Fibroblast of mammary gland (primary cell): ENCODE data around the gene OR2S2.
"Not testable (repeated sequence)": the region's sequence is repeated elsewhere in the genome, so short reads cannot be mapped to it uniquely, and the experiment has no call there.

Experiments used
- DNase-seq: peaks from one replicate; pipeline ENCODE4 v3.0.0-alpha.2; 2010; ENCODE audit warnings: low read depth
- H3K4me3 ChIP-seq: 2 replicates; pipeline ENCODE4 v1.5.1; 2011; ENCODE audit warnings: low read depth, mild to moderate bottlenecking, low read length, moderate library complexity; ENCODE audit not compliant: control insufficient read depth
- TF ChIP-seq, protein P1 (sequence below): conservative IDR thresholded peaks from 2 replicates; pipeline ENCODE4 v1.5.1; 2011; ENCODE audit warnings: low read depth, low read length, inconsistent platforms; ENCODE audit not compliant: control insufficient read depth, insufficient read depth

Gene OR2S2

GRCh38 chr9:35940458-35941407 is 17.2 kb downstream of the OR2S2 start:
- no peak overlapping the region for H3K4me3 ChIP-seq
- TF ChIP-seq, protein P1, sequence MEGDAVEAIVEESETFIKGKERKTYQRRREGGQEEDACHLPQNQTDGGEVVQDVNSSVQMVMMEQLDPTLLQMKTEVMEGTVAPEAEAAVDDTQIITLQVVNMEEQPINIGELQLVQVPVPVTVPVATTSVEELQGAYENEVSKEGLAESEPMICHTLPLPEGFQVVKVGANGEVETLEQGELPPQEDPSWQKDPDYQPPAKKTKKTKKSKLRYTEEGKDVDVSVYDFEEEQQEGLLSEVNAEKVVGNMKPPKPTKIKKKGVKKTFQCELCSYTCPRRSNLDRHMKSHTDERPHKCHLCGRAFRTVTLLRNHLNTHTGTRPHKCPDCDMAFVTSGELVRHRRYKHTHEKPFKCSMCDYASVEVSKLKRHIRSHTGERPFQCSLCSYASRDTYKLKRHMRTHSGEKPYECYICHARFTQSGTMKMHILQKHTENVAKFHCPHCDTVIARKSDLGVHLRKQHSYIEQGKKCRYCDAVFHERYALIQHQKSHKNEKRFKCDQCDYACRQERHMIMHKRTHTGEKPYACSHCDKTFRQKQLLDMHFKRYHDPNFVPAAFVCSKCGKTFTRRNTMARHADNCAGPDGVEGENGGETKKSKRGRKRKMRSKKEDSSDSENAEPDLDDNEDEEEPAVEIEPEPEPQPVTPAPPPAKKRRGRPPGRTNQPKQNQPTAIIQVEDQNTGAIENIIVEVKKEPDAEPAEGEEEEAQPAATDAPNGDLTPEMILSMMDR, result no peak
- DNase-seq, result no peak

DNA sequence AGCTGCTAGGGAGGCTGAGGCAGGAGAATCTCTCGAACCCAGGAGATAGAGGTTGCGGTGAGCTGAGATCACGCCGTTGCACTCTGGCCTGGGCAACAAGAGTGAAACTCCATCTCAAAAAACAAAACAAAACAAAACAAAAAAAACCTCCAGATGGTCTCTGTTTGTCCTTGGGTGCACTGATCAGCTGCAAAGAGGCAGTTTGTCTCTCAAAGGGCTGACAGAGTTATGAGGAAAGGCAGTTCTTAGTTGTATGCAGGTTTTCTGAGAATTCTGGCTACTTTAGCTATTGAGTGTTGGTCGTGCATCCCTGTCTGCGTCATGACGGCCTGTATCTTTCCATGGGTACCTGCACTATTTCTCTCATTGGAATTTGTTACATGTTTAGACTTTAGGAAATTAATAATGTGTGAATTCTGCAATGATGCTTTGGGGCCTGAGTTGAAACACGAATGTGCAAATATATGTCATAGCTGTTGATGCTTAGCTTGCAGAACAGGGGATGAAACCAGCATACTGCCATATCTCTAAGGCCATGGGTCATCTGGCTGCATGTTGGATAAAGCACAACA is 18.2 kb downstream of the OR2S2 start:
- no peak overlapping the region for H3K4me3 ChIP-seq
- DNase-seq, result no peak
- TF ChIP-seq, protein P1, result no peak

DNA sequence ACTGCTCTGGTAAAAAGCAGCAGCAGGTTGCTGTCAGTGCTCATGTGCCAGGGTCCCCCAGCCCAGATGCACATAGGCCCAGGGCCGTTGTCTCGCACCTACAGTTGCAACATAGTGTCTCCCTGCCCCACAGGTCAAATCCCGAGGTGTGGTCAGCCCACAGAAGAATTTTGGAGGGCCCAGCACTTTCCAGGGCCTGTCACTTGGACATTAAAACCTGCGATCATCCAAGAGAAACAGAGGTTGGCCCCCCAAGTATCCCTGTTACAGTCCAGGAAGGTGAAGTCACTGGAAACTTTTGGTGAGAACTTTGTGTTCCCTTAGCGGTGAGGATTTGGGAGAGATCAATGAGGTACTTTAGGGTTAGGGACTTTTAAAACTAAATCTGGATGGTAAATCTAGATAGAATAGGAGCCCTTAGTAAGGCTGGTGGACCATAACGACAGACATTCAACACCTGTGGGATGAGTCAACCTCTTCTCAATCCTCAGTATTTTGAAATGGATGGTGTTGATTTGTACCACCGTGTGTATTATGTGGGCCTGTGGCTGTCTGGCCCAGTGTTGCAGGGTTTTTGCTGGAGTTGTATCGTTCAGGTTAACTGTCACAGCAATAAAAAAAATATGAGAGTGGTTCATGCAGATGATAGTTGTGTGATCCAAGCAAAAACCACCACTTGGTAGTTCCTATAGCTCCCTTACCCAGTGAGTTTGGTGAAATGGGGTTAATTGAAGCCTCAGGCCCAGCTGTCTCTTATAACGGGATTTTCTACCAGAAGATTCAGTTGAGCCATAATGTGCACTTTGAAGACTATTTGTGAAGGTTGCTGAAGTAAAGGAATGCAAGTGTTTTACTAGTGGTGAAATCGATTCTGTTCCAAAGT is 19.2 kb downstream of the OR2S2 start:
- TF ChIP-seq, protein P1, result no peak
- DNase-seq, result no peak
- no peak overlapping the region for H3K4me3 ChIP-seq

GRCh38 chr9:35937227-35937626 is 20.7 kb downstream of the OR2S2 start:
- DNase-seq, result no peak
- H3K4me3 ChIP-seq, result no peak overlapping the region
- TF ChIP-seq, protein P1, result no peak

GRCh38 chr9:35935755-35936509 is 22.0 kb downstream of the OR2S2 start:
- DNase-seq, result peak; percentile 40
- no peak overlapping the region for H3K4me3 ChIP-seq
- TF ChIP-seq, protein P1, result no peak

GRCh38 chr9:35935261-35935660 is 22.7 kb downstream of the OR2S2 start:
- no peak overlapping the region for H3K4me3 ChIP-seq
- TF ChIP-seq, protein P1, result no peak
- DNase-seq, result no peak

DNA sequence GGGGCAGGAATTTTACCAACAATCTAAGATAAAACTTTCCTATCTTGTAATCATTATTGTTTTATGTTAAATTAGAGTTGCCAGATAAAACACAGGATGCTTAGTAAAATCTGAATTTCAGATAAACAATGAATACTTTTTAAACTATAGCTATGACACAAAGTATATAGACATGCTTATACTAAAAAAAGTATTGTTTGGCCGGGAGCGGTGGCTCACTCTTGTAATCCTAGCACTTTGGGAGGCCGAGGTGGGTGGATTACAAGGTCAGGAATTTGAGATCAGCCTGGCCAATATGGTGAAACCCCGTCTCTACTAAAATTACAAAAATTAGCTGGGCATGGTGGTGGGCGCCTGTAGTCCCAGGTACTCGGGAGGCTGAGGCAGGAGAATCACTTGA is 23.9 kb downstream of the OR2S2 start:
- H3K4me3 ChIP-seq, DNase-seq: not testable (repeated sequence)
